BE2C (cell line): ENCODE measurements around the gene BPIFB3. TPM values are rescaled to one million over a fixed set of nuclear protein-coding genes. Genes with fewer than 3 reads are reported as not detected.

Source experiments
- DNase-seq: peaks from one replicate; pipeline ENCODE4 v3.0.0-alpha.2; 2020
- H3K27me3 ChIP-seq: fragments of 250-450 bp; sonication (Bioruptor Pico); 2 replicates; pipeline ENCODE4 v1.5.1; 2020; ENCODE audit warnings: mild to moderate bottlenecking
- H3K36me3 ChIP-seq: fragments of 250-450 bp; sonication (Bioruptor Pico); 2 replicates; pipeline ENCODE4 v1.5.1; 2020; ENCODE audit warnings: mild to moderate bottlenecking
- H3K4me1 ChIP-seq: fragments of 250-450 bp; sonication (Bioruptor Pico); 2 replicates; pipeline ENCODE4 v1.5.1; 2020
- H3K4me3 ChIP-seq: 2 replicates; pipeline ENCODE4 v1.5.1; 2011; ENCODE audit warnings: low read depth, low read length
- H3K9me3 ChIP-seq: fragments of 250-450 bp; sonication (Bioruptor Pico); 2 replicates; pipeline ENCODE4 v1.5.1; 2020
- CTCF ChIP-seq: IDR thresholded peaks from 2 replicates; pipeline ENCODE4 v1.5.1; 2012; ENCODE audit warnings: mild to moderate bottlenecking, low read depth, low read length
- polyA plus RNA-seq: library from polyadenylated mRNA; unstranded; fragments of >200 nt; gene quantifications from one replicate; pipeline ENCODE4 v1.2.1, GENCODE V29; 2012; ENCODE audit warnings: low read depth, missing spikeins; ENCODE audit not compliant: insufficient read length, insufficient read depth

The BPIFB3 gene
- not detected for polyA plus RNA-seq

GRCh38 chr20:33053291-33054106, at the start of gene BPIFB3:
TSS of gene BPIFB3 (plus strand) at chr20:33053903. CDS start at chr20:33055436, 1,533 bp downstream.
- no peaks in the 10 kb centered on the region for H3K4me1 ChIP-seq
- H3K27me3 ChIP-seq: peaks cover 9% of the 10 kb centered on the region; the same call in 1 of the 2 replicates
- TF ChIP-seq CTCF: no peak
- no peaks in the 10 kb centered on the region for H3K9me3 ChIP-seq
- H3K4me3 ChIP-seq: no peak within 1 kb of the TSS
- H3K36me3 ChIP-seq: no peaks in the 10 kb centered on the region
- no peak for DNase-seq

GRCh38 chr20:33004141-33004751, 49.5 kb upstream of the BPIFB3 start, which contains the start of gene SUN5:
TSS of gene SUN5 (minus strand) at chr20:33004433. CDS start at chr20:33004340, 93 bp downstream.
- no peak for DNase-seq
- no peaks in the 10 kb centered on the region for H3K27me3 ChIP-seq
- no peaks in the 10 kb centered on the region for H3K4me1 ChIP-seq
- H3K9me3 ChIP-seq: no peaks in the 10 kb centered on the region
- no peak within 1 kb of the TSS for H3K4me3 ChIP-seq
- TF ChIP-seq CTCF: no peak
- no peaks in the 10 kb centered on the region for H3K36me3 ChIP-seq

GRCh38 chr20:33005132-33005566, 48.6 kb upstream of the BPIFB3 start:
- H3K36me3 ChIP-seq: no peaks in the 10 kb centered on the region
- no peaks in the 10 kb centered on the region for H3K4me1 ChIP-seq
- no peak overlapping the region for H3K4me3 ChIP-seq
- TF ChIP-seq CTCF: peak; percentile 73
- no peak for DNase-seq
- no peaks in the 10 kb centered on the region for H3K27me3 ChIP-seq
- H3K9me3 ChIP-seq: no peaks in the 10 kb centered on the region

GRCh38 chr20:33005908-33006775, 47.6 kb upstream of the BPIFB3 start:
- Histone ChIP-seq H3K9me3 (no peaks in the 10 kb centered on the region), H3K4me3 (no peak overlapping the region), H3K4me1 (no peaks in the 10 kb centered on the region), H3K27me3 (no peaks in the 10 kb centered on the region), H3K36me3 (no peaks in the 10 kb centered on the region)
- TF ChIP-seq CTCF: no peak
- DNase-seq: no peak

GRCh38 chr20:33006776-33007375, 46.8 kb upstream of the BPIFB3 start:
- H3K4me3 ChIP-seq: no peak overlapping the region
- H3K36me3 ChIP-seq: no peaks in the 10 kb centered on the region
- no peaks in the 10 kb centered on the region for H3K9me3 ChIP-seq
- TF ChIP-seq CTCF: no peak
- H3K4me1 ChIP-seq: no peaks in the 10 kb centered on the region
- DNase-seq: no peak
- H3K27me3 ChIP-seq: no peaks in the 10 kb centered on the region
